Measurements from ENCODE around the gene AOPEP.

AOPEP gene

DNA sequence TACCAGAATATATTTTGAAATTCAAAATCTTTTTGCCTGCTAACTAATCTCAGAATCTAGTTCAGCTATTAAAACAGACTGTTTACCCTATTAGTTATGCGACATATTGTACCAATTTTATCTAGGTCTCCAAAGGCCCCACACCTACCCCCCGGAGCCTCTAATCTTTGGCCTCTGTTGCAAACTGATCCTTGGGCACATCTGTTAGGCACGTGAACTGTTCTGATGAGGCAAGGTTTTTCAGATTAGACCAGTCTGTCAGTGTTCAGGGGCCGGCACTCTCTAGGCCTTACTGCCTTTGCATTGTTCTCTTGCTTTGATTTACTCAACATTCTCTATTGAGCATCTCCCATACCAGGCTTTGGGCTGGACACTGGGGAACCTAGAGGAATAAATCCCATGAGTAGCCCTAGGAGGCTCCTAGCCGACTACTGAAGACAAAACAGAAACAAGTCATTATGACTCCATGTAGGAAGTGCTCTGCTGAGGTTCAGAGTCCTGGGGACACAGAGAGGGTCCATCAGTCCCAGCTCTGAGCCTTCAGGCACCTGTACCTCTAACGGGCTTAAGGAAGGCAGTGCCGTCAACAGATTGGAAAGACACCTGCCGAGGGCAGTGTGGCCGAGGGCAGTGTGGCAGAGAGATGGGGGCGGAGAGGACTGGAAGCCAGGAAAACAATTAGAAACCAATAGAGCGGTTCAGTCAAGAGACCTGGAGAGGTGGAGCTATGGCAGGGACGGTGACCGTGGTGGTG is 245.1 kb downstream of the AOPEP start:
- no peak overlapping the region for H3K27ac ChIP-seq (ENCODE audit: low read depth, low read length)
- no peaks in the 10 kb centered on the region for H3K79me2 ChIP-seq (ENCODE audit: control insufficient read depth, low read length)
- no peak for TF ChIP-seq EZH2phosphoT487 (IDR thresholded peaks at IDR 0.05; ENCODE audit: borderline replicate concordance, low read length)
- TF ChIP-seq, protein P1, sequence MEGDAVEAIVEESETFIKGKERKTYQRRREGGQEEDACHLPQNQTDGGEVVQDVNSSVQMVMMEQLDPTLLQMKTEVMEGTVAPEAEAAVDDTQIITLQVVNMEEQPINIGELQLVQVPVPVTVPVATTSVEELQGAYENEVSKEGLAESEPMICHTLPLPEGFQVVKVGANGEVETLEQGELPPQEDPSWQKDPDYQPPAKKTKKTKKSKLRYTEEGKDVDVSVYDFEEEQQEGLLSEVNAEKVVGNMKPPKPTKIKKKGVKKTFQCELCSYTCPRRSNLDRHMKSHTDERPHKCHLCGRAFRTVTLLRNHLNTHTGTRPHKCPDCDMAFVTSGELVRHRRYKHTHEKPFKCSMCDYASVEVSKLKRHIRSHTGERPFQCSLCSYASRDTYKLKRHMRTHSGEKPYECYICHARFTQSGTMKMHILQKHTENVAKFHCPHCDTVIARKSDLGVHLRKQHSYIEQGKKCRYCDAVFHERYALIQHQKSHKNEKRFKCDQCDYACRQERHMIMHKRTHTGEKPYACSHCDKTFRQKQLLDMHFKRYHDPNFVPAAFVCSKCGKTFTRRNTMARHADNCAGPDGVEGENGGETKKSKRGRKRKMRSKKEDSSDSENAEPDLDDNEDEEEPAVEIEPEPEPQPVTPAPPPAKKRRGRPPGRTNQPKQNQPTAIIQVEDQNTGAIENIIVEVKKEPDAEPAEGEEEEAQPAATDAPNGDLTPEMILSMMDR (IDR thresholded peaks at IDR 0.05; ENCODE audit: low read depth, low read length, poor library complexity, severe bottlenecking), result no peak
- H4K20me1 ChIP-seq (ENCODE audit: control insufficient read depth, insufficient read depth, low read depth, low read length), result no peaks in the 10 kb centered on the region
- no peaks in the 10 kb centered on the region for H3K4me1 ChIP-seq (ENCODE audit: control insufficient read depth, low read length)
- H3K36me3 ChIP-seq (ENCODE audit: control insufficient read depth, low read length), result no peaks in the 10 kb centered on the region
- H3K4me2 ChIP-seq (ENCODE audit: low read length), result no peak overlapping the region
- H3K9me3 ChIP-seq (ENCODE audit: control insufficient read depth, insufficient read depth, low read length), result no peaks in the 10 kb centered on the region
- H3K27me3 ChIP-seq (ENCODE audit: control insufficient read depth, low read length), result no peaks in the 10 kb centered on the region
- H3K9me2 ChIP-seq (replicated peaks; ENCODE audit: control insufficient read depth, low read length), result no peaks in the 10 kb centered on the region
- no peak overlapping the region for H3K4me3 ChIP-seq (ENCODE audit: low read length)
- H3F3A ChIP-seq (ENCODE audit: control insufficient read depth, insufficient read depth), result no peaks in the 10 kb centered on the region

DNA sequence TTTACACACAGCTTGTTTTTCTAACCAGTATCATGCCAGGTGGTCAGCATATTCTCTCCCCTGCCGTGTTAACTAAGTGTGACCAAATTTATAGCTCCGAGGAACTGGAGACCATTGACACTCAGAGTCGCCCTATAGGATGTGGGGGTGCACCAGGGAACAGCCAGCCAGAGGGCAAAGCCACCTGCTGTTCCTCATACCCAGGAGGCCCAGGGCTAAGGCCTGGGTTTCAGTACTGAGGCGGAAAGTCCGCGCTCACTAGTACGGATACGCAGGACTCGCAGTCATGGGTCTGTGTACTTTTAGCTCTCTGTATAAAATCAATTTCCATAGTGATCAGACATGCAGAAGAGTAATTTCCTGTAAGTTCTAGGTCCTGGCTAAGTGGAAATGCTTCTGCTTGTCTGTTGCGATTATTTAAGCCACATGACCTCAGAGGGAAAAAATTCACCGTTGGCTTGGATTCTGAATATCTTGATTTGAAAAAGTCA is 247.0 kb downstream of the AOPEP start:
- no peak overlapping the region for H3K4me2 ChIP-seq (ENCODE audit: low read length)
- H3K79me2 ChIP-seq (ENCODE audit: control insufficient read depth, low read length), result no peaks in the 10 kb centered on the region
- no peak overlapping the region for H3K27ac ChIP-seq (ENCODE audit: low read depth, low read length)
- H4K20me1 ChIP-seq (ENCODE audit: control insufficient read depth, insufficient read depth, low read depth, low read length), result no peaks in the 10 kb centered on the region
- no peaks in the 10 kb centered on the region for H3K9me2 ChIP-seq (replicated peaks; ENCODE audit: control insufficient read depth, low read length)
- H3K4me3 ChIP-seq (ENCODE audit: low read length), result no peak overlapping the region
- H3K4me1 ChIP-seq (ENCODE audit: control insufficient read depth, low read length), result no peaks in the 10 kb centered on the region
- no peaks in the 10 kb centered on the region for H3K9me3 ChIP-seq (ENCODE audit: control insufficient read depth, insufficient read depth, low read length)
- H3K36me3 ChIP-seq (ENCODE audit: control insufficient read depth, low read length), result no peaks in the 10 kb centered on the region
- no peak for TF ChIP-seq EZH2phosphoT487 (IDR thresholded peaks at IDR 0.05; ENCODE audit: borderline replicate concordance, low read length)
- TF ChIP-seq, protein P1 (IDR thresholded peaks at IDR 0.05; ENCODE audit: low read depth, low read length, poor library complexity, severe bottlenecking), result no peak
- no peaks in the 10 kb centered on the region for H3K27me3 ChIP-seq (ENCODE audit: control insufficient read depth, low read length)
- no peaks in the 10 kb centered on the region for H3F3A ChIP-seq (ENCODE audit: control insufficient read depth, insufficient read depth)

DNA sequence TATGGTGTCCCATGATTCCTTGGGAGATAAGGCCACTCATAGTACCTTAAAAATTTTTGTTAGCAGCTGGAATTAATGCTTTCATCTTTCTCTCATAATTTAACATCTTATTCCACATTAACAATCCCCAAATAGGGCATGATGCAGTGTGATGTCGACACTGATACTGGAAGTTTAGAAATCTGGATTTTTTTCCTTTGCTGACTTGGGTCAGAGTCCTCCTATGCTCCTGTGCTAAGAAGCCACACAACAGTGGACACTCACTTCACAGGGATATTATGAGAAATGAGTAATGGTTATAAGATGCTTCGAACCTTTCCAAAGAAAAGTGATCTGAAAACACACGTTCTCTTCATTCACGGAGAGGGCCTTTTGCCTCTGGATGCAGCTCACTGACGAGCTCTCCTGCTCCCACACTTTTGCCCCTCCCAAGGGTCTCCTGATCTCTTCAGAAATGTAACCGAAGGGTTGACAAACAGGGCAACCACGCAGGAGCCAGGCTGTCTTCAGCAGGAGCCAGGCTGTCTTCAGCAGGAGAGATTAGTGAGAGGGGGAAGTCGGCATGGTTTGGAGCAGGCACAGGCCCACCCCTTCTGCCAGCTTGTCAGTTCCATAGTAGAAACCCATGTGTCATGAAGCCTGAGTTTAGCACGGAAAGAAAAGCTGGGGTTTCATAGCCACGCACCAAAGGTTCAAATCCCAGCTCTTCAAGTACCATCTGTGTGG is 247.8 kb downstream of the AOPEP start:
- Histone ChIP-seq H3K9me2 (replicated peaks; ENCODE audit: control insufficient read depth, low read length) (no peaks in the 10 kb centered on the region), H4K20me1 (ENCODE audit: control insufficient read depth, insufficient read depth, low read depth, low read length) (no peaks in the 10 kb centered on the region), H3K79me2 (ENCODE audit: control insufficient read depth, low read length) (no peaks in the 10 kb centered on the region), H3K4me2 (ENCODE audit: low read length) (no peak overlapping the region), H3K4me1 (ENCODE audit: control insufficient read depth, low read length) (no peaks in the 10 kb centered on the region), H3K27me3 (ENCODE audit: control insufficient read depth, low read length) (no peaks in the 10 kb centered on the region), H3K27ac (ENCODE audit: low read depth, low read length) (no peak overlapping the region), H3K36me3 (ENCODE audit: control insufficient read depth, low read length) (no peaks in the 10 kb centered on the region), H3K9me3 (ENCODE audit: control insufficient read depth, insufficient read depth, low read length) (no peaks in the 10 kb centered on the region), H3F3A (ENCODE audit: control insufficient read depth, insufficient read depth) (no peaks in the 10 kb centered on the region), H3K4me3 (ENCODE audit: low read length) (no peak overlapping the region)
- TF ChIP-seq EZH2phosphoT487 (IDR thresholded peaks at IDR 0.05; ENCODE audit: borderline replicate concordance, low read length), result no peak
- TF ChIP-seq, protein P1 (IDR thresholded peaks at IDR 0.05; ENCODE audit: low read depth, low read length, poor library complexity, severe bottlenecking), result no peak

All from DOHH2 (cell line).